ENCODE measurements around the gene BANF1.

BANF1 gene

GRCh38 chr11:65965986-65966762, 36.1 kb upstream of the BANF1 start:
- Histone ChIP-seq H3K9ac (ENCODE audit: low read depth, low read length) (no peak overlapping the region), H3K36me3 (ENCODE audit: insufficient read depth, low read length) (peaks cover 76% of the 10 kb centered on the region), H3K9me3 (ENCODE audit: insufficient read depth, low read length, severe bottlenecking) (no peaks in the 10 kb centered on the region), H3K4me2 (ENCODE audit: insufficient read depth, low read length) (no peak overlapping the region), H3K27ac (ENCODE audit: low read length) (no peak overlapping the region), H3K79me2 (ENCODE audit: insufficient read depth, low read length) (peaks cover 58% of the 10 kb centered on the region), H4K20me1 (ENCODE audit: insufficient read depth, low read length) (peaks cover 51% of the 10 kb centered on the region), H3K27me3 (ENCODE audit: insufficient read depth, low read length, poor library complexity) (no peaks in the 10 kb centered on the region), H2AFZ (ENCODE audit: low read depth, low read length) (no peak overlapping the region), H3K4me3 (ENCODE audit: low read depth in 1 of 2, low read length in 2 of 2) (no peak overlapping the region), H3K4me1 (ENCODE audit: insufficient read depth, low read length) (peaks cover 24% of the 10 kb centered on the region)
- DNase-seq (no peak), ATAC-seq (ENCODE audit: insufficient read depth, low read depth) (no peak)
- TF ChIP-seq CTCF (IDR thresholded peaks at IDR 0.05; ENCODE audit: borderline replicate concordance, extremely low read depth, low read length, poor library complexity, severe bottlenecking) (no peak), EZH2 (IDR thresholded peaks at IDR 0.05; ENCODE audit: borderline replicate concordance, low read depth, low read length, severe bottlenecking) (no peak)

DNA sequence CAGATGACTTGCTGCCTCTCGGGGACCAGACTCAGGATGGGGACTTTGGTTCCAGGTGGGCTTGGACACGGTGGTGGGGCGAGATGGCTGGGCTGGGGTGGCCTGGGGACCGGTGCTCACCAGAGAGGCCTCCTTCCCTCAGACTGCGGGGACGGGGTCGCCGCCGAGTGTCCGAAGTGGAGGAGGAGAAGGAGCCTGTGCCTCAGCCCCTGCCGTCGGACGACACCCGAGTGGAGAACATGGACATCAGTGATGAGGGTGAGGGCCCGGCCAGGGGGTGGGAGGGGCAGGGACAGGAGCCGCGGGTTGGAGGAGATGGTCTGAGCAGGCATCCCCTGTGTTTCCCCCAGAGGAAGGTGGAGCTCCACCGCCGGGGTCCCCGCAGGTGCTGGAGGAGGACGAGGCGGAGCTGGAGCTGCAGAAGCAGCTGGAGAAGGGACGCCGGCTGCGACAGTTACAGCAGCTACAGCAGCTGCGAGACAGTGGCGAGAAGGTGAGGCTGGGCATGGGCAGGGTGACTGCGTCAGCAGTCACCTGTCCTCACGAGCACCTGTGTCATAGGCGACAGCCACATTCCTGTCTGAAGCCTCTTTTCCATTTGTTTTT, 34.9 kb upstream of the BANF1 start:
- H3K27me3 ChIP-seq (ENCODE audit: insufficient read depth, low read length, poor library complexity): no peaks in the 10 kb centered on the region
- no peak overlapping the region for H3K4me3 ChIP-seq (ENCODE audit: low read depth in 1 of 2, low read length in 2 of 2)
- ATAC-seq (ENCODE audit: insufficient read depth, low read depth) (no peak), DNase-seq (no peak)
- no peak overlapping the region for H3K4me2 ChIP-seq (ENCODE audit: insufficient read depth, low read length)
- H4K20me1 ChIP-seq (ENCODE audit: insufficient read depth, low read length): peaks cover 47% of the 10 kb centered on the region
- no peaks in the 10 kb centered on the region for H3K9me3 ChIP-seq (ENCODE audit: insufficient read depth, low read length, severe bottlenecking)
- TF ChIP-seq CTCF (IDR thresholded peaks at IDR 0.05; ENCODE audit: borderline replicate concordance, extremely low read depth, low read length, poor library complexity, severe bottlenecking) (no peak), EZH2 (IDR thresholded peaks at IDR 0.05; ENCODE audit: borderline replicate concordance, low read depth, low read length, severe bottlenecking) (no peak)
- peaks cover 83% of the 10 kb centered on the region for H3K36me3 ChIP-seq (ENCODE audit: insufficient read depth, low read length)
- no peak overlapping the region for H3K27ac ChIP-seq (ENCODE audit: low read length)
- peaks cover 20% of the 10 kb centered on the region for H3K4me1 ChIP-seq (ENCODE audit: insufficient read depth, low read length)
- H3K79me2 ChIP-seq (ENCODE audit: insufficient read depth, low read length): peaks cover 48% of the 10 kb centered on the region
- H2AFZ ChIP-seq (ENCODE audit: low read depth, low read length): no peak overlapping the region
- no peak overlapping the region for H3K9ac ChIP-seq (ENCODE audit: low read depth, low read length)

- no peaks in the 10 kb centered on the region for H3K9me3 ChIP-seq (ENCODE audit: insufficient read depth, low read length, severe bottlenecking)
- peaks cover 35% of the 10 kb centered on the region; the same call in 1 of the 2 replicates for H4K20me1 ChIP-seq (ENCODE audit: insufficient read depth, low read length)
- H3K79me2 ChIP-seq (ENCODE audit: insufficient read depth, low read length): peaks cover 34% of the 10 kb centered on the region
- no peak for ATAC-seq (ENCODE audit: insufficient read depth, low read depth)
- H2AFZ ChIP-seq (ENCODE audit: low read depth, low read length): no peak overlapping the region
- TF ChIP-seq EZH2 (IDR thresholded peaks at IDR 0.05; ENCODE audit: borderline replicate concordance, low read depth, low read length, severe bottlenecking): no peak
- no peak for TF ChIP-seq CTCF (IDR thresholded peaks at IDR 0.05; ENCODE audit: borderline replicate concordance, extremely low read depth, low read length, poor library complexity, severe bottlenecking)
- H3K9ac ChIP-seq (ENCODE audit: low read depth, low read length): no peak overlapping the region
- H3K36me3 ChIP-seq (ENCODE audit: insufficient read depth, low read length): peaks cover 87% of the 10 kb centered on the region
- no peak overlapping the region for H3K4me2 ChIP-seq (ENCODE audit: insufficient read depth, low read length)
- H3K4me1 ChIP-seq (ENCODE audit: insufficient read depth, low read length): peaks cover 6% of the 10 kb centered on the region
- H3K27ac ChIP-seq (ENCODE audit: low read length): no peak overlapping the region
- H3K4me3 ChIP-seq (ENCODE audit: low read depth in 1 of 2, low read length in 2 of 2): no peak overlapping the region
- no peaks in the 10 kb centered on the region for H3K27me3 ChIP-seq (ENCODE audit: insufficient read depth, low read length, poor library complexity)
- DNase-seq: no peak
These were observed 33.5 kb upstream of the BANF1 start for GRCh38 chr11:65968600-65969482.
